ENCODE measurements around the gene BMPER.

The BMPER gene

DNA sequence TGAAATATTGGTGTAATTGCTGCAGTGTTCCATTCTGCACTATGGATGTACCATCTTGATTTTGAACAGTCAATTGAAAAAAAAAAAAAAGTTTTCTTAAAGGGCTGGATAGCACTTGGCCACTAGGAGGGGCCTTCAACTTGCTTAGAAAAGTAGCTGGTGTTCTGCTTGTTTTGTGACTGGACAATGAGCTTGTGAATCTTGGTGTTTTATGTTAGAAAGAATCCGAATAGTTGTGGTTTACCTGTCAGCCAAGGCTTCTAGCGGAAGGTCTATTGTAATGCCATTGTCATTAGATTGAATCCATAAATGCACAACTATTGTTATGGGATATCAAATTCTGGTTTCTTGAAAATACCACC lies 77.1 kb downstream of the BMPER start:
- no peak for DNase-seq (ENCODE audit: low spot score)
- TF ChIP-seq, protein P1, sequence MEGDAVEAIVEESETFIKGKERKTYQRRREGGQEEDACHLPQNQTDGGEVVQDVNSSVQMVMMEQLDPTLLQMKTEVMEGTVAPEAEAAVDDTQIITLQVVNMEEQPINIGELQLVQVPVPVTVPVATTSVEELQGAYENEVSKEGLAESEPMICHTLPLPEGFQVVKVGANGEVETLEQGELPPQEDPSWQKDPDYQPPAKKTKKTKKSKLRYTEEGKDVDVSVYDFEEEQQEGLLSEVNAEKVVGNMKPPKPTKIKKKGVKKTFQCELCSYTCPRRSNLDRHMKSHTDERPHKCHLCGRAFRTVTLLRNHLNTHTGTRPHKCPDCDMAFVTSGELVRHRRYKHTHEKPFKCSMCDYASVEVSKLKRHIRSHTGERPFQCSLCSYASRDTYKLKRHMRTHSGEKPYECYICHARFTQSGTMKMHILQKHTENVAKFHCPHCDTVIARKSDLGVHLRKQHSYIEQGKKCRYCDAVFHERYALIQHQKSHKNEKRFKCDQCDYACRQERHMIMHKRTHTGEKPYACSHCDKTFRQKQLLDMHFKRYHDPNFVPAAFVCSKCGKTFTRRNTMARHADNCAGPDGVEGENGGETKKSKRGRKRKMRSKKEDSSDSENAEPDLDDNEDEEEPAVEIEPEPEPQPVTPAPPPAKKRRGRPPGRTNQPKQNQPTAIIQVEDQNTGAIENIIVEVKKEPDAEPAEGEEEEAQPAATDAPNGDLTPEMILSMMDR (IDR thresholded peaks at IDR 0.05; ENCODE audit: extremely low read depth, missing control alignments) = no peak

DNA sequence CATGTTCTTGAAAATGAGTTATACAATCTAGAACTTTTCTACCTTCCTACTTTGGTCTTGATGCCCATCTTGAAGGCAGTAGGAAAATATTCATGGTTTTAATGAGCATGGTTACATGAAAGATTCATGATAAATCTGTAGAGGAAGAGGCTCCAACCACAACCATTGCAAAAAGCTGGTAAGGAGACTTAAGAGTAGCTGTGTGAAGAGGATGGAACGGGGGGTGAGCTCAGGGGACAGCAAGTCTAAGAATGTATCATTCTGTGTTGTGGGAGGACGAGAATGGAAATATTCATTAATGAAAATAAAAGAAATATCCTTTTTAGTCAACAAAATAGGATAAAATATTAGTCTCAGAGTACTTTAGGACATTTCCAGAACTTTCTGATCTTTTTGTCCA lies 81.1 kb downstream of the BMPER start:
- DNase-seq (ENCODE audit: low spot score) = no peak
- TF ChIP-seq, protein P1 (IDR thresholded peaks at IDR 0.05; ENCODE audit: extremely low read depth, missing control alignments) = no peak

DNA sequence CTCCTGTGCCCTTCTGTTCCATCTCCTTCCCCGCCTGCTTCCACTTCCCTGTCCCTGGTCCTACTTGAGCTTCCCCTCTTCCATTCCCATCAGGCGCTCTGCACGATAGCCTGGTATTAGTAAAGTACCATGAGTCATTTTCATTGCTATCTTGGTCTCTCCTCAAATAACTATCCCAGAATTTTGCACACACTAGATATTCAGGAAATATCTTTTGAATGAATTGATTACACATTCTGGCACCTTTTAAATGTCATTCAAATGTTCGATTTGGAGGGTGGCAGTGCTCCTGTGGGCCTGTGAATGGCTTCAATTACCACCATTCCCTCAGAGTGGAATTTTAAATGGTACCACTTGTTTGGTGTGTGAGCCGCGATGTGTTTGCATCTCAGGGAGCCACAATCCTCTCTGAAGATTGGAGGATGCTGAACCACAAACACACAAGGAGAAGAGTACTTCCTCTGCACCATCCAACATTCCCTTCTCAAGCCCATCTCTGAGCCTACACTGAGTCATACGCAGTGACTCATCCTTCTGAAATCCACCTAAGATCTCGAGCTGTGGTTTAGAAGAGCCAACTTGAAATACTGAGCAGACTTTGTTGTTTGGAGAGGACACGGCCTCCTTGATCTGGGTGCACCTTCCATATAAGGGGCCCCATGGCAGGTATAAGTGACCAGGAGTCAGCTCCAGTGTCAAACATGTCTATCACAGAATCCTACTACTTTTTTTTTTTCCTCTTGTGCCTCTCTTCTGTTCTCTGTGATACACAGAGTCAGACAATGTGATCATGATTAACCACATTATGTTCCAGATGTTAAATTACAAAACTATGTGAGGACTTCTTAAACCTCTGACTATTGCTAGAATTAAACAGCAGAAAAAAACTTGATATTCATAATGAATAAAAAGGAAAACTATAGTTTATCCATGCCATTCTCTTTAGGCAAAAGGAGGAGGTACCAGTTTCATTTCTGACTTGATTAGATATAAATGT lies 81.9 kb downstream of the BMPER start:
- no peak for DNase-seq (ENCODE audit: low spot score)
- TF ChIP-seq, protein P1 (IDR thresholded peaks at IDR 0.05; ENCODE audit: extremely low read depth, missing control alignments) = no peak

DNA sequence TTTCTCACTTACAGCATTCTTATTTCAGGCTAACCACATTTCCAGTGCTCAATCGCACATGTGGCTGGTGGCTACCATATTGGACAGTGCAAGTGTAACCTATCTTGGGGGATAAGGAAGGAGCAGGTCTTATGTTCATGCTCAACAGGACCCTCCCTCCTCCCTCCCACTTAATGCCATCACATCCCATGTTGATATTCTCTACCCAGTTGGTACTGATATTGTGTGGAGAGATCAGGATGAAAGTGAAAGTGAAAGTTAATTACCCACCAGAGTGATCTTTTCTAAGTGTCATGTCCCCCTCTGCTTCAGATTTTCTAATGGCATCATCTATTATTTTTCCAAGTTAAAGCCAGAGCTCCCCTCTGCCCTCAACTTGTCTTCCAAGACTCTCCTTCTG lies 91.6 kb downstream of the BMPER start:
- TF ChIP-seq, protein P1 (IDR thresholded peaks at IDR 0.05; ENCODE audit: extremely low read depth, missing control alignments) = no peak

DNA sequence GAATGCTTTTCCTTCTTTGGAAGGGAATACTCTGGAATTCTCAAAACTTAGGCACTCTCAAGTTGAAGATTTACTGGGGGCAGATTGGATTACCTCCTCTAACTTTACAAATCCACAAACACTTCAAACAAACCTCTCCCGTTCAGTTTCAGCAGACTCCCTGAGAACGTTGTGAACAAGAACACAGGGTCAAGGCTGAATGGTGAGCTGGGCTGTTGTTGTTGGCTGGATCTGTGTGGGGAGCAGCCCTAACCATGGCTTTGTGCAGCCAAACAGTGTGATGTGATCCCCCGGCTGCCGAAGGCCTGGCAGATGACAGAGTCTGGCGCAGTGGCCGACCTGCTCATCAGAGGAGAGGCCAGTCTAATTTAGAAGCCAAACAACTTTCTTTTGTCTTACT lies 93.1 kb downstream of the BMPER start:
- TF ChIP-seq, protein P1 (IDR thresholded peaks at IDR 0.05; ENCODE audit: extremely low read depth, missing control alignments) = no peak

More for the DNA sequence above, 91.6 kb downstream of the BMPER start:
- no peak for DNase-seq (ENCODE audit: low spot score)

DNA sequence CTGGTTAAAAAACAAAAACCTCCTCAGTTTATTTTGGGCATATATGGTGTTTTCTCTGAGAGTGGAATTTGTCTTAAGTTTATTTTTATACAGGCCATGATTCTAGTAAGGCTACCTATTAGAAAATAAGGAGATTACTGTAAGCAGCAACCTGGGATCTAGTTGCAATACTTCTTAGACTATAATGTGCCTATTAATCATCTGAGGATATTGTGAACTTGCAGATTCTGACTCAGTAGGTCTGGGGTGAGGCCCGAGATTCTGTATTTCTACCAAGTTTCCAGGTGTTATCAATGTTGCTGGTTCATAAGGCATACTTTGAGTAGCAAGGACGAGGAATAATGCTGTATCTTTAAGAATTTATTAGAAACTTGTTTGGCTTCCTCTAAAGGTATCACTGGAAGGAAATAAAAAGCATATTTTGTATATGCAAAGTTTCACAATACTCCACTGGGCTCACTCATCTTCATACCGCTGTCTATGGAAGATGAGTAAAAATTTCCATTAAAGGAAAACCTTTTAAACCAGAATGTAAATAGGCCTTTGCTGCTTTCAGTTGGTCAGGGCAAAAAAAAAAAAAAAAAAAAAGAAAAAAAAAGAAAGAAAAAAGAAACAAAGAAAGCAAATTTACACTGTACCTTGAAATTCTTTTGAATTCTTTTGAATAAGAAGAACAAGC lies 105.8 kb downstream of the BMPER start:
- TF ChIP-seq, protein P1 (IDR thresholded peaks at IDR 0.05; ENCODE audit: extremely low read depth, missing control alignments) = no peak
- DNase-seq (ENCODE audit: low spot score) = no peak

More for the DNA sequence above, 93.1 kb downstream of the BMPER start:
- no peak for DNase-seq (ENCODE audit: low spot score)

DNA sequence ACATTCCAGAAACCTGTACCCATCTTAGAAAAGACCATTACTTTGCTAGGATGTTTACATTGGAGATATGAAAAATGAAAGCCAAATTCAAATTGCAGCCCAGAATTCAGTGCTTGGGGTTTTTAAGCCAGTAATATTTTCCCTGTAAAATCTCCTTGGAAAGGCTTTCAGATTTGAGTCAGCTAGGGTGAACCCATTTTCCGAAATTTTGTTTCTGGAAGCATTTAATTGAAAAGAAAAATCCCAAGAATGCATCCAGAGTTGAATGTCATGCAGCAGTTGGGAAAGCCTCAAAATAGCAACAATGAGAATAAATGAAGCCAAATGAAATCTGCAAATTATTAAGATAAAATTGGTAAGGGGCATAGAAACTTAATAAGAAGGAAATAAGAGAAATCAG lies 106.4 kb downstream of the BMPER start:
- no peak for DNase-seq (ENCODE audit: low spot score)

More for the DNA sequence above, 106.4 kb downstream of the BMPER start:
- TF ChIP-seq, protein P1 (IDR thresholded peaks at IDR 0.05; ENCODE audit: extremely low read depth, missing control alignments) = no peak

Measured in GM20000 (cell line).